Kidney (tissue), 14 donors: ENCODE results near the gene SNRPF. TPM values are rescaled to one million over a fixed set of nuclear protein-coding genes. Genes with fewer than 3 reads are reported as not detected.

ENCODE experiments used
- DNase-seq, 5 donors: peaks; one replicate each; pipeline ENCODE4 v3.0.0-alpha.2; 2013 to 2020
- FAIRE-seq: peaks from 2 replicates; lab custom pipeline; 2012; peaks lifted over from hg19 to GRCh38; lab: Jason Lieb, UNC
- H3K27ac ChIP-seq, 2 donors: one replicate each; pipeline ENCODE4 v1.7.0; 2013; ENCODE audit warnings: low read depth in 2 of 2, low read length in 2 of 2, inconsistent platforms in 1 of 2
- H3K27me3 ChIP-seq: one replicate; pipeline ENCODE4 v1.7.1; 2013; ENCODE audit warnings: low read length, inconsistent platforms; ENCODE audit not compliant: control insufficient read depth, insufficient read depth
- H3K36me3 ChIP-seq, 3 donors: one replicate each; pipeline versions ENCODE4 v1.7.0 to v1.7.1; 2013; ENCODE audit warnings: low read length in 3 of 3, control low read depth in 1 of 3, inconsistent platforms in 1 of 3; ENCODE audit not compliant: insufficient read depth in 3 of 3, control insufficient read depth in 2 of 3
- H3K4me1 ChIP-seq, 3 donors: one replicate each; pipeline versions ENCODE4 v1.7.0 to v1.7.1; 2013; ENCODE audit warnings: low read length in 3 of 3, inconsistent platforms in 1 of 3, low read depth in 1 of 3; ENCODE audit not compliant: control insufficient read depth in 2 of 3, insufficient read depth in 2 of 3
- H3K4me3 ChIP-seq, 3 donors: one replicate each; pipeline versions ENCODE4 v1.7.0 to v1.8.1; 2013; ENCODE audit warnings: low read length in 3 of 3, control low read depth in 1 of 3, inconsistent platforms in 1 of 3
- H3K9ac ChIP-seq, 3 donors: one replicate each; pipeline versions ENCODE4 v1.7.0 to v1.7.1; 2013; ENCODE audit warnings: low read length in 3 of 3, control low read depth in 1 of 3, inconsistent platforms in 1 of 3
- H3K9me3 ChIP-seq, 3 donors: one replicate each; pipeline versions ENCODE4 v1.7.0 to v1.7.1; 2013; ENCODE audit warnings: low read length in 3 of 3, control low read depth in 1 of 3, inconsistent platforms in 1 of 3; ENCODE audit not compliant: control insufficient read depth in 2 of 3, insufficient read depth in 1 of 3
- intact Hi-C: fragments of 100-400 bp; cut with DNase I; formaldehyde crosslinking; loops from one replicate; pipeline ENCODE4 v1.11.1; 2022
- polyA plus RNA-seq: library from polyadenylated mRNA; stranded (reverse); fragments of 350-450 nt; fragmentation: Illumina TruSeq; extraction: RNeasy Lipid Tissue Mini Kit (QIAGEN cat#74804); gene quantifications from one replicate; pipeline ENCODE4 v1.2.3, GENCODE V29; 2014; ENCODE audit warnings: low read depth, low replicate concordance; ENCODE audit not compliant: insufficient read depth
- total RNA-seq: library from RNA; stranded (reverse); fragmentation: NEBNext Ultra II Directional; extraction: Animal tissue kit (Norgen Biotek cat#: 25700); gene quantifications from one replicate; pipeline ENCODE4 v1.2.1, GENCODE V29; 2021
- TF ChIP-seq, protein P1 (sequence below): IDR thresholded peaks from 3 replicates; pipeline ENCODE4 v1.5.1; 2012; ENCODE audit warnings: mild to moderate bottlenecking, moderate library complexity, borderline replicate concordance; ENCODE audit not compliant: insufficient read depth; ENCODE audit errors: extremely low read depth
- donor health status: control.
- donor health status: control.
- donor health status: control.
- donor health status: control.
- donor health status: control.
- donor health status: DM: yes; HTN: yes; CAD: no.
- donor health status: Normal renal cell carcinoma (clear cell type).

SNRPF gene
- total and polyA plus RNA-seq, 2 donors from 2014 or later, result 17.7 to 42.1 TPM

DNA sequence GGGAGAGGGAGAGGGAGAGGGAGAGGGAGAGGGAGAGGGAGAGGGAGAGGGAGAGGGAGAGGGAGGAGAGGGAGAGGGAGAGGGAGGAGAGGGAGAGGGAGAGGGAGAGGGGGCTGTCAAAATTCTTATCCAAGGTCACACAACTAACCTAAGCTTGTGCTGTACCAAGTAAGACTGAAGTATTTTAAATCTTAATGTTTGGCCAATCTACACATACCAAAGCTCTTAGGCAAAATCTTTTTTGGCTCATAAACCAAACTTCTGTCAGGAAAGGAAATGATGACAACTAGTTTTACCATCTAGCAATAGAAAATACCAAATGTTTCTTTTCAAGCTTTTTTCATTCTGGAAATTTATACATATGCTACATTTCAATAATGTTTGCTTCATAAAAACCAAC lies 49.8 kb downstream of the SNRPF start:
- peak in 1 of 5 donors; percentile 20 for DNase-seq
- no peaks in the 10 kb centered on the region for H3K9me3 ChIP-seq
- TF ChIP-seq, protein P1, sequence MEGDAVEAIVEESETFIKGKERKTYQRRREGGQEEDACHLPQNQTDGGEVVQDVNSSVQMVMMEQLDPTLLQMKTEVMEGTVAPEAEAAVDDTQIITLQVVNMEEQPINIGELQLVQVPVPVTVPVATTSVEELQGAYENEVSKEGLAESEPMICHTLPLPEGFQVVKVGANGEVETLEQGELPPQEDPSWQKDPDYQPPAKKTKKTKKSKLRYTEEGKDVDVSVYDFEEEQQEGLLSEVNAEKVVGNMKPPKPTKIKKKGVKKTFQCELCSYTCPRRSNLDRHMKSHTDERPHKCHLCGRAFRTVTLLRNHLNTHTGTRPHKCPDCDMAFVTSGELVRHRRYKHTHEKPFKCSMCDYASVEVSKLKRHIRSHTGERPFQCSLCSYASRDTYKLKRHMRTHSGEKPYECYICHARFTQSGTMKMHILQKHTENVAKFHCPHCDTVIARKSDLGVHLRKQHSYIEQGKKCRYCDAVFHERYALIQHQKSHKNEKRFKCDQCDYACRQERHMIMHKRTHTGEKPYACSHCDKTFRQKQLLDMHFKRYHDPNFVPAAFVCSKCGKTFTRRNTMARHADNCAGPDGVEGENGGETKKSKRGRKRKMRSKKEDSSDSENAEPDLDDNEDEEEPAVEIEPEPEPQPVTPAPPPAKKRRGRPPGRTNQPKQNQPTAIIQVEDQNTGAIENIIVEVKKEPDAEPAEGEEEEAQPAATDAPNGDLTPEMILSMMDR, result no peak
- no peak overlapping the region for H3K9ac ChIP-seq
- H3K4me3 ChIP-seq, result no peak overlapping the region
- no peaks in the 10 kb centered on the region for H3K36me3 ChIP-seq
- H3K27ac ChIP-seq, result no peak overlapping the region
- H3K4me1 ChIP-seq, result no peaks in the 10 kb centered on the region
- no peaks in the 10 kb centered on the region for H3K27me3 ChIP-seq
- no peak for FAIRE-seq
- intact Hi-C loops, result no loop called here

DNA sequence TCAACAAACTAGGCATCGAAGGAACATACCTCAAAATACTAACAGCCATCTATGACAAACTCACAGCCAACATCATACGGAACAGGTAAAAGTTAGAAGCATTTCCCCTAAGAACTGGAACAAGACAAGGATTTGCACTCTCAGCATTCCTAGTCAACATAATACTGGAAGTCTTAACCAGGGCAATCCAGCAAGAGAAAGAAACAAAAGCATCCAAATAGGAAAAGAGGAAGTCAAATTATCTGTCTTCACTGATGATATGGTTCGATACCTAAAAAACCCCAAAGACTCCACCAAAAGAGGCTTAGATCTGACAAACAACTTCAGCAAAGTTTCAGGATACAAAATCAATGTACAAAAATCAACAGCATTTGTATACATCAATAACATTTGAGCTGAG lies 51.1 kb downstream of the SNRPF start:
- intact Hi-C loops, result no loop called here

More for the DNA sequence above, 51.1 kb downstream of the SNRPF start:
- Histone ChIP-seq H3K4me1 (no peaks in the 10 kb centered on the region), H3K9ac (no peak overlapping the region), H3K27ac (no peak overlapping the region), H3K36me3 (no peaks in the 10 kb centered on the region), H3K4me3 (no peak overlapping the region), H3K9me3 (no peaks in the 10 kb centered on the region), H3K27me3 (no peaks in the 10 kb centered on the region)
- TF ChIP-seq, protein P1, result no peak
- FAIRE-seq (no peak), DNase-seq (no peak)

Other genes starting within 250 kb of the SNRPF start
- 83.2 TPM for gene NTN4, start 68.2 kb upstream of the SNRPF start, total RNA-seq
- gene NTN4, start 68.2 kb upstream of the SNRPF start, polyA plus RNA-seq, result 71.0 TPM
- 0.31 TPM for gene CCDC38, start 83.7 kb downstream of the SNRPF start, total RNA-seq
- gene CCDC38, start 83.7 kb downstream of the SNRPF start, polyA plus RNA-seq, result not detected
- gene AMDHD1, start 84.4 kb downstream of the SNRPF start, total RNA-seq, result 1.2 TPM
- gene AMDHD1, start 84.4 kb downstream of the SNRPF start, polyA plus RNA-seq, result 5.9 TPM
- 0.88 TPM for gene HAL, start 137.4 kb downstream of the SNRPF start, total RNA-seq
- not detected for gene HAL, start 137.4 kb downstream of the SNRPF start, polyA plus RNA-seq
- 56.5 TPM for gene LTA4H, start 176.6 kb downstream of the SNRPF start, total RNA-seq
- 57.4 TPM for gene LTA4H, start 176.6 kb downstream of the SNRPF start, polyA plus RNA-seq